Esophagus squamous epithelium (tissue), 5 donors: ENCODE data around the gene PPP2R5C. TPM values are rescaled to one million over a fixed set of nuclear protein-coding genes. Genes with fewer than 3 reads are reported as not detected.

Source experiments
- DNase-seq: peaks from one replicate; lab custom pipeline; 2025; lab: John Stamatoyannopoulos, UW
- H3K27ac ChIP-seq, 4 donors: fragments of 200-600 bp; sonication (generic); one replicate each; pipeline ENCODE4 v1.5.1; 2016 to 2019; ENCODE audit warnings: mild to moderate bottlenecking in 1 of 4
- H3K27me3 ChIP-seq, 4 donors: fragments of 200-600 bp; sonication (generic); 1 replicate in 3 of 4; 2 replicates in 1 of 4; pipeline versions ENCODE4 v1.5.1 to v1.6.0; 2017 to 2021; ENCODE audit warnings: antibody characterized with exemption in 1 of 4
- H3K36me3 ChIP-seq, 3 donors: fragments of 200-600 bp; sonication (generic); one replicate each; pipeline ENCODE4 v1.5.1; 2016 to 2019
- H3K4me1 ChIP-seq, 3 donors: fragments of 200-600 bp; sonication (generic); one replicate each; pipeline ENCODE4 v1.5.1; 2017 to 2019
- H3K4me3 ChIP-seq, 4 donors: fragments of 200-600 bp; sonication (generic); 1 replicate in 3 of 4; 2 replicates in 1 of 4; pipeline ENCODE4 v1.5.1; 2016 to 2019; ENCODE audit warnings: mild to moderate bottlenecking in 2 of 4, moderate library complexity in 1 of 4
- H3K9me3 ChIP-seq, 3 donors: fragments of 200-600 bp; sonication (generic); one replicate each; pipeline ENCODE4 v1.5.1; 2016 to 2019
- CTCF ChIP-seq, 6 experiments: fragments of 450-650 bp in 4 of 6; fragments of 200-600 bp in 2 of 6; sonication (generic) in 2 of 6; IDR thresholded peaks; one replicate each; pipeline ENCODE4 v1.5.1; 2016 to 2019; ENCODE audit warnings: antibody characterized with exemption in 6 of 6, mild to moderate bottlenecking in 4 of 6, moderate library complexity in 4 of 6
- POLR2A ChIP-seq, 4 donors: fragments of 450-650 bp; IDR thresholded peaks; one replicate each; pipeline ENCODE4 v1.6.1; 2017; ENCODE audit warnings: antibody characterized with exemption in 4 of 4, mild to moderate bottlenecking in 4 of 4, moderate library complexity in 3 of 4
- WGBS, 2 donors: methylation state at CpG; one replicate each; pipeline ENCODE4 v1.1.5; 2018; 5-methylcytosine and 5-hydroxymethylcytosine counted together
- intact Hi-C: fragments of 100-400 bp; cut with DNase I; formaldehyde crosslinking; loops from one replicate; pipeline ENCODE4 v1.15.0; 2022
- total RNA-seq, 4 donors: library from RNA; depleted of rRNA; stranded (reverse); fragments of >200 nt; gene quantifications; one replicate each; pipeline ENCODE4 v1.1.0, GENCODE V29; 2016
- donor health status: DM: yes; HTN: yes; CAD: no.

The PPP2R5C gene
- total RNA-seq, 4 donors from 2014 or later, result 66.3 to 92.3 (median 83.4) TPM

- Histone ChIP-seq H3K4me3 (no peak overlapping the region), H3K4me1 (no peaks in the 10 kb centered on the region), H3K36me3 (peaks cover 26 to 100% (median 66%) of the 10 kb centered on the region in 3 donors), H3K27ac (no peak overlapping the region), H3K27me3 (no peaks in the 10 kb centered on the region), H3K9me3 (no peaks in the 10 kb centered on the region)
- TF ChIP-seq POLR2A (IDR thresholded peaks at IDR 0.05), result no peak
- no peak for TF ChIP-seq CTCF (IDR thresholded peaks at IDR 0.05)
- intact Hi-C loops, result no loop called here
- DNase-seq, result no peak
- 90 to 94% methylated on average over 5 to 7 of the region's 7 CpGs for WGBS, 2 donors
Measured at GRCh38 chr14:101906645-101907044, 145.1 kb downstream of the PPP2R5C start.

DNA sequence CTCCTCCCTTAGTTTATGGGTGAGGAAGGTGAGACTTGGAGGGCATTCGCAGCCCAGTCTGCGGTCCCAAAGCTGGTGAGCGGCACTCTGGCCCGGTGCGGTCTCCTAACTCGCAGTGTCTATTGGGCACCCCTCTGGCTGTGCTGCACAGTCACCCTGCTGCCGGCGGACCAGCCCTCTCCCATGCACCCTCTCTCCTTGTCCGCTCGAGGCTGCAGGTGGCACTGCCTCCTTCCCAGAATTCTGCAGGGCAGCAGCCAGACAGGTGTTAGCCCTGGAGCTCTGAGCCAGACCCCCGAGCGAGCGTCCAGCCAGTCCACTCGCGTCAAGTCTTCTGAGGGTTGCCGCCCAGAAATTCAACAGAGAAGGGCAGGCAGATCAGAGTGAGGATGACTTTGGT lies 146.1 kb downstream of the PPP2R5C start:
- DNase-seq, result no peak
- Histone ChIP-seq H3K36me3 (peaks cover 17 to 100% (median 66%) of the 10 kb centered on the region in 3 donors), H3K27me3 (no peaks in the 10 kb centered on the region), H3K4me3 (no peak overlapping the region), H3K9me3 (no peaks in the 10 kb centered on the region), H3K4me1 (no peaks in the 10 kb centered on the region), H3K27ac (no peak overlapping the region)
- 96 to 97% methylated on average over 5 to 15 of the region's 16 CpGs for WGBS, 2 donors
- TF ChIP-seq CTCF (IDR thresholded peaks at IDR 0.05), result no peak
- no peak for TF ChIP-seq POLR2A (IDR thresholded peaks at IDR 0.05)
- intact Hi-C loops, result no loop called here

DNA sequence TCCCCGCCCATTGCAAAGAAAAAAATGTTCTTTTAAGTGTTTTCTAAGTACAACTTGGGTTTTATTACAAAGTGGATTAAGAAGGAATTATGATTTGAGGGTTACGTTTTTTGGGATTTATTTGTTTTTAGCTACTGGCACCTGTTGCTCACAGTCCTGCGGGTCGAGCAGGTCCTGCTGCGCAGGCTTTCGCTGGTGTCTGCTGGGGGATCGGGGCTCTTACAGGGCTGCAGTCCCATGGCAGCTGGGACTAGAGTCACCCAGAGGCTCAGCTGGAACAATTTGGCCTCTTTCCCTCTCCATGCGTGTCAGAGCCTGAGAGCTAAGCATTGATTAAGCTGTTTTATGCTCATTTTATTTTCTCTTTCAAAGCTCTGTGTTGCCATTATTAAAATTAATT lies 147.3 kb downstream of the PPP2R5C start:
- Histone ChIP-seq H3K9me3 (no peaks in the 10 kb centered on the region), H3K4me1 (no peaks in the 10 kb centered on the region), H3K27ac (no peak overlapping the region), H3K27me3 (no peaks in the 10 kb centered on the region), H3K4me3 (no peak overlapping the region), H3K36me3 (peaks cover 17 to 100% (median 66%) of the 10 kb centered on the region in 3 donors)
- no peak for DNase-seq
- TF ChIP-seq POLR2A (IDR thresholded peaks at IDR 0.05), result no peak
- WGBS, 2 donors, result 41 to 69% methylated on average over 8 of the region's 8 CpGs
- intact Hi-C loops, result no loop called here

DNA sequence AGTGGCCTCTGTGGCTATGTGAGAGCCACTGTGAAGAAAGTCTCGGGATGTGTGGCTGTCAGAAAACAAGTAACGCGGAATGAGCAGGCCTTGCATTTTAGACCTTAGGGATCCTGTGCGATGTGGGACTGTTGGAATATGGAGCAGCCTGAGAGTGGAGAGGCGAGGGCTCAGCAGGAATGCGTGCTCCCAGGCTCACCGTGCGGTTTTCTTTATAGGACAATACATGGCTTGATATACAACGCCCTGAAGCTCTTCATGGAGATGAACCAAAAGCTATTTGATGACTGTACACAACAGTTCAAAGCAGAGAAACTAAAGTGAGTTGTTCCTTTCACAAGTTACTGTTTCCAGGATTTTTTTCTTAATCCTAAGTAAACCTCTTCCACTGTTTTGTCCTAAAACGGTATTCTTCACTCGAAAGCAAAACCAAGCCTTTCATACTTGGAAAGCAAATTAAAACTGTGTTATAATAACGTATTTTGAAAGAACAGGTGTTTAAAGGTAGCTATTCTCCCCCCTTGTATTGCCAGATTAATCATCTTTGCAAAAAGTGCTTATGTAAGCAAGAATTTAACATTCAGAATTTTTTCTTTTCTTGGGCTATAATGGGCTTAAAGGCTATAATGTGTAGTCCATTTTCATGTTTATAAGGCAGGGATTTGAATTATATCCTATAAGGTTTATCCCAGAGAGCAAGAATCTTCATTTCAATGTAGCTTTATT lies 148.0 kb downstream of the PPP2R5C start:
- intact Hi-C loops, result no loop called here
- Histone ChIP-seq H3K27ac (no peak overlapping the region), H3K4me1 (no peaks in the 10 kb centered on the region), H3K9me3 (no peaks in the 10 kb centered on the region), H3K27me3 (no peaks in the 10 kb centered on the region), H3K4me3 (no peak overlapping the region), H3K36me3 (peaks cover 17 to 100% (median 64%) of the 10 kb centered on the region in 3 donors)
- no peak for TF ChIP-seq POLR2A (IDR thresholded peaks at IDR 0.05)
- TF ChIP-seq CTCF (IDR thresholded peaks at IDR 0.05), result no peak
- 70 to 87% methylated on average over 12 of the region's 12 CpGs for WGBS, 2 donors
- no peak for DNase-seq

- intact Hi-C loops, result no loop called here
- H3K4me1 ChIP-seq, result no peaks in the 10 kb centered on the region
- H3K4me3 ChIP-seq, result no peak overlapping the region
- H3K27me3 ChIP-seq, result no peaks in the 10 kb centered on the region
- H3K9me3 ChIP-seq, result no peaks in the 10 kb centered on the region
- H3K36me3 ChIP-seq, result peaks cover 5 to 100% (median 43%) of the 10 kb centered on the region in 3 donors
- WGBS, 2 donors, result 94% methylated on average over 7 to 13 of the region's 13 CpGs
- H3K27ac ChIP-seq, result no peak overlapping the region
- DNase-seq, result no peak
- TF ChIP-seq CTCF (IDR thresholded peaks at IDR 0.05), result no peak
- TF ChIP-seq POLR2A (IDR thresholded peaks at IDR 0.05), result no peak
Measured at GRCh38 chr14:101912841-101913240, 151.3 kb downstream of the PPP2R5C start.
